Right lobe of liver (tissue), 4 donors: ENCODE data around the gene CD151.

Experiments
- CTCF ChIP-seq, 4 donors: fragments of 200-600 bp in 3 of 4; fragments of 450-650 bp in 1 of 4; IDR thresholded peaks; one replicate each; pipeline versions ENCODE4 v1.5.1 to v1.8.0; 2016 to 2022; ENCODE audit warnings: antibody characterized with exemption in 4 of 4, mild to moderate bottlenecking in 2 of 4
- POLR2A ChIP-seq: fragments of 450-650 bp; IDR thresholded peaks from one replicate; pipeline ENCODE4 v1.6.1; 2017; ENCODE audit warnings: antibody characterized with exemption, mild to moderate bottlenecking
- donor health status: DM: no; HTN: no; CAD: no.
- donor health status: DM: no; HTN: no; CAD: no.
- donor health status: DM: no; HTN: yes; CAD: no.

GRCh38 chr11:855330-855674 lies 22.6 kb downstream of the CD151 start:
- TF ChIP-seq CTCF (IDR thresholded peaks at IDR 0.05) = no peak
- no peak for TF ChIP-seq POLR2A
